GM23338 (cell line): ENCODE data around the gene LRP1B. TPM values are rescaled to one million over a fixed set of nuclear protein-coding genes. Genes with fewer than 3 reads are reported as not detected.
A peak's percentile ranks its signal among the peaks of the same experiment; 100 is the strongest.

Experiments
- ATAC-seq: fragments of 200-7000 bp; cut with Tn5 transposase; 3 replicates; pipeline ENCODE4 v1.9.1; 2020
- DNase-seq: peaks from one replicate; pipeline ENCODE4 v3.0.0-alpha.2; 2015; ENCODE audit warnings: low spot score
- H2AFZ ChIP-seq: fragments of 200-600 bp; sonication (generic); 2 replicates; pipeline ENCODE4 v1.8.0; 2016; ENCODE audit warnings: antibody characterized with exemption, mild to moderate bottlenecking, moderate library complexity
- H3F3A ChIP-seq: fragments of 200-600 bp; sonication (generic); replicated peaks from 2 replicates; pipeline ENCODE4 v1.8.0; 2017; ENCODE audit warnings: antibody characterized with exemption, mixed run types, low read depth
- H3K27ac ChIP-seq: fragments of 200-600 bp; sonication (generic); 2 replicates; pipeline ENCODE4 v1.6.1; 2016; ENCODE audit warnings: low read depth
- H3K27me3 ChIP-seq: fragments of 200-600 bp; sonication (generic); 2 replicates; pipeline ENCODE4 v1.8.0; 2016; ENCODE audit warnings: mild to moderate bottlenecking, mixed run types, moderate library complexity; ENCODE audit not compliant: insufficient read depth
- H3K36me3 ChIP-seq: fragments of 200-600 bp; sonication (generic); 2 replicates; pipeline ENCODE4 v1.8.0; 2016; ENCODE audit warnings: mild to moderate bottlenecking; ENCODE audit not compliant: insufficient read depth
- H3K4me1 ChIP-seq: fragments of 200-600 bp; sonication (generic); 2 replicates; pipeline ENCODE4 v1.8.0; 2016; ENCODE audit warnings: mild to moderate bottlenecking, moderate library complexity; ENCODE audit not compliant: insufficient read depth
- H3K4me2 ChIP-seq: fragments of 200-600 bp; sonication (generic); 2 replicates; pipeline ENCODE4 v1.7.1; 2017; ENCODE audit warnings: mixed run types
- H3K4me3 ChIP-seq: fragments of 200-600 bp; sonication (generic); 2 replicates; pipeline ENCODE4 v1.6.1; 2016; ENCODE audit warnings: mixed run types
- H3K79me2 ChIP-seq: fragments of 200-600 bp; sonication (generic); replicated peaks from 2 replicates; pipeline ENCODE4 v1.8.0; 2017; ENCODE audit warnings: mild to moderate bottlenecking; ENCODE audit not compliant: insufficient read depth
- H3K9me2 ChIP-seq: fragments of 200-600 bp; sonication (generic); 2 replicates; pipeline ENCODE4 v1.8.0; 2017; ENCODE audit not compliant: insufficient read depth
- H4K20me1 ChIP-seq: fragments of 200-600 bp; sonication (generic); replicated peaks from 2 replicates; pipeline ENCODE4 v1.8.0; 2017; ENCODE audit warnings: mild to moderate bottlenecking; ENCODE audit not compliant: insufficient read depth
- H3K27ac Mint-ChIP-seq: 2 replicates; pipeline ENCODE4 v1.8.0; 2020; ENCODE audit warnings: inconsistent platforms, mild to moderate bottlenecking, moderate library complexity, mixed read lengths
- H3K27me3 Mint-ChIP-seq: 3 replicates; pipeline ENCODE4 v1.8.0; 2022; ENCODE audit warnings: low read depth, mild to moderate bottlenecking, moderate library complexity, mixed read lengths, inconsistent platforms; ENCODE audit not compliant: insufficient read depth, poor library complexity
- H3K36me3 Mint-ChIP-seq: 3 replicates; pipeline ENCODE4 v1.8.0; 2021; ENCODE audit warnings: low read depth, mild to moderate bottlenecking, inconsistent platforms, moderate library complexity, mixed read lengths
- H3K4me1 Mint-ChIP-seq: 3 replicates; pipeline ENCODE4 v1.8.0; 2020; ENCODE audit warnings: mild to moderate bottlenecking, inconsistent platforms, mixed read lengths
- H3K4me3 Mint-ChIP-seq: 3 replicates; pipeline ENCODE4 v1.8.0; 2021; ENCODE audit warnings: moderate library complexity, mild to moderate bottlenecking, inconsistent platforms, mixed read lengths
- H3K9me3 Mint-ChIP-seq: 3 replicates; pipeline ENCODE4 v1.8.0; 2020; ENCODE audit warnings: moderate library complexity, mild to moderate bottlenecking, inconsistent platforms, mixed read lengths
- CREB1 ChIP-seq: fragments of 250-450 bp; sonication (Bioruptor Pico); IDR thresholded peaks from 2 replicates; pipeline ENCODE4 v1.5.0; 2020; ENCODE audit warnings: low read depth, mild to moderate bottlenecking, moderate library complexity
- EZH2 ChIP-seq: fragments of 200-600 bp; sonication (generic); IDR thresholded peaks from one replicate; pipeline ENCODE4 v1.8.0; 2017; ENCODE audit warnings: antibody characterized with exemption, mild to moderate bottlenecking, low read depth; ENCODE audit not compliant: unreplicated experiment
- EZH2phosphoT487 ChIP-seq: fragments of 200-600 bp; sonication (generic); IDR thresholded peaks from one replicate; pipeline ENCODE4 v1.8.1; 2018; ENCODE audit warnings: antibody characterized with exemption; ENCODE audit not compliant: unreplicated experiment
- NANOG ChIP-seq: IDR thresholded peaks from 2 replicates; pipeline ENCODE4 v1.6.1; 2016; ENCODE audit warnings: antibody characterized with exemption, borderline replicate concordance
- POLR2AphosphoS5 ChIP-seq: IDR thresholded peaks from 2 replicates; pipeline ENCODE4 v1.6.1; 2016; ENCODE audit warnings: antibody characterized with exemption, low read depth
- REST ChIP-seq: IDR thresholded peaks from one replicate; pipeline ENCODE4 v1.6.1; 2018; ENCODE audit warnings: antibody characterized with exemption; ENCODE audit not compliant: unreplicated experiment
- ZNF114 ChIP-seq: fragments of 250-450 bp; sonication (Bioruptor Pico); IDR thresholded peaks from 2 replicates; pipeline ENCODE4 v1.5.0; 2020; ENCODE audit warnings: mild to moderate bottlenecking, moderate library complexity
- ZNF331 ChIP-seq: fragments of 250-450 bp; sonication (Bioruptor Pico); IDR thresholded peaks from 2 replicates; pipeline ENCODE4 v1.5.0; 2020; ENCODE audit warnings: low read depth, mild to moderate bottlenecking, moderate library complexity
- ZNF462 ChIP-seq: fragments of 250-450 bp; sonication (Bioruptor Pico); IDR thresholded peaks from 2 replicates; pipeline ENCODE4 v1.5.0; 2020; ENCODE audit warnings: mild to moderate bottlenecking, moderate library complexity
- polyA plus RNA-seq: library from polyadenylated mRNA; unstranded; fragments of >200 nt; fragmentation: Nextera tagmentation; extraction: Ambion mirVana; gene quantifications from 2 replicates; pipeline ENCODE4 v1.2.1, GENCODE V29; 2016
- total RNA-seq: library from RNA; depleted of rRNA; stranded (reverse); fragments of >200 nt; shearing (Covaris generic); gene quantifications from 2 replicates; pipeline ENCODE4 v1.2.3, GENCODE V29; 2014

Gene LRP1B
- total and polyA plus RNA-seq, 2 experiments from 2014 or later = 0.15 to 0.97 TPM

- TF ChIP-seq ZNF462 (CRISPR knock-in tag) = no peak
- no peak for TF ChIP-seq NANOG
- no peak for TF ChIP-seq EZH2
Observed at GRCh38 chr2:141741652-141742051, 389.2 kb downstream of the LRP1B start (continued).

GRCh38 chr2:141737492-141738255, 393.1 kb downstream of the LRP1B start:
- no peaks in the 10 kb centered on the region for H3F3A ChIP-seq
- H3K36me3 Mint-ChIP-seq = peaks cover 4% of the 10 kb centered on the region; the same call in 1 of the 3 replicates
- no peak for TF ChIP-seq ZNF114 (CRISPR knock-in tag)
- TF ChIP-seq EZH2 = no peak
- no peak for TF ChIP-seq EZH2phosphoT487
- TF ChIP-seq ZNF331 = no peak
- TF ChIP-seq POLR2AphosphoS5 = no peak
- no peak for TF ChIP-seq REST
- no peak for TF ChIP-seq CREB1 (CRISPR knock-in tag)
- no peaks in the 10 kb centered on the region for H3K9me3 Mint-ChIP-seq
- H3K4me1 ChIP-seq = peaks cover 28% of the 10 kb centered on the region
- no peak overlapping the region for H3K27ac Mint-ChIP-seq
- no peaks in the 10 kb centered on the region; the same call in 1 of the 2 replicates for H3K9me2 ChIP-seq
- H3K4me3 Mint-ChIP-seq = no peak overlapping the region
- no peak overlapping the region for H3K4me2 ChIP-seq
- H3K27ac ChIP-seq = no peak overlapping the region
- no peaks in the 10 kb centered on the region for H3K27me3 ChIP-seq
- DNase-seq = no peak
- H2AFZ ChIP-seq = 0 out of 2 replicates have a peak overlapping the region, but pooled peaks have one; percentile 40
- no peaks in the 10 kb centered on the region for H4K20me1 ChIP-seq
- ATAC-seq = no peak
- no peaks in the 10 kb centered on the region for H3K36me3 ChIP-seq
- no peak overlapping the region for H3K4me3 ChIP-seq
- peaks cover 34% of the 10 kb centered on the region for H3K4me1 Mint-ChIP-seq
- no peaks in the 10 kb centered on the region for H3K79me2 ChIP-seq
- H3K27me3 Mint-ChIP-seq = no peaks in the 10 kb centered on the region
